GM21825 (cell line): ENCODE data around the gene HOGA1.
"Not testable (repeated sequence)": the region's sequence is repeated elsewhere in the genome, so short reads cannot be mapped to it uniquely, and the experiment has no call there.

ENCODE experiments used
- ATAC-seq: cut with Tn5 transposase; IDR thresholded peaks from one replicate; pipeline ENCODE4 v1.9.1; 2021; ENCODE audit warnings: mild to moderate bottlenecking, moderate library complexity; ENCODE audit not compliant: unreplicated experiment

Gene HOGA1

DNA sequence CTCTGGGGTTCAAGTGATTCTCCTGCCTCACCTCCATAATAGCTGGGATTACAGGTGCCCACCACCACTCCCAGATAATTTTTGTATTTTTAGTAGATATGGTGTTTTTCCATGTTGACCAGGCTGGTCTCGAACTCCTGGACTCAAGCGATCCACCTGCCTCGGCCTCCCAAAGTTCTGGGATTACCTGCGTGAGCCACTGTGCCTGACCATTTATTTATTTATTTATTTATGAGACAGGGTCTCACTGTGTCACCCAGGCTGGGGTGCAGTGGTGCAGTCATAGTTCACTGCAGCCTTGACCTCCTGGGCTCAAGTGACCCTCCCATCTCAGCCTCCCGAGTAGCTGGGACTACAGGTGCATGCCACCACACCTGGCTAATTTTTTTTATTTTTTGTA, 29.9 kb upstream of the HOGA1 start:
- not testable (repeated sequence) for ATAC-seq

- ATAC-seq, result not testable (repeated sequence)
These were observed 28.6 kb upstream of the HOGA1 start for GRCh38 chr10:97555541-97555940.

DNA sequence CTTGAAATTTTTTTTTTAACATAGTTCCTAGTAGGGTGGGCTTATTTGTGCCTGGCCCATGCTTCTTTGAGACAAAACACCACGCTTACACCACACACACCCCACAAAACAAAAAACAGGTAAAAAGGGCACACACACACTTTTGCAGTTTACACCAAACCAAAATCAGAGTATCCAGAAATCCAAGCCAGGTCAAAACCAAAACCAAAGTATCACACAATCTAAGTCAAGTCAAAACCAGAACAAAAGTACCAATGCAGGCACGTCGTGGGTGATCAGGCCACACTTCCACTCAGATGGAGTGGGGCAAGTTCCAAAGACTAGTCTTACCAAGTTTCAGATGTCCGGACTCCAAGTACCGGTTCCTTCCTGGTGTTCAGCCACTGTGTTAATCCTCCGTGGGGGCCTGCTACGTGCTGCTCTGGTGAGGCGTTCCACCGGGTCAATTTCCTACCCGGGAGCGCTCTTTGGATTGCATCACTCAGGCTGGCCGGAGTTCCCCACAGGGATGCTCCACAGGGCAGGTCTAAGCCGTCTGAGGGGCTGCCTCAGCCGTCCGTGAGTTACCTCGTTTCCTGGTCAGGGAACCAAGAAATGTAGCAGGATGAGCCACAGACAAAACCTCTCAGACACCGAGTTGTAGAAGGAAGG, 23.3 kb upstream of the HOGA1 start:
- ATAC-seq, result not testable (repeated sequence)

GRCh38 chr10:97561386-97562077, 22.7 kb upstream of the HOGA1 start:
- not testable (repeated sequence) for ATAC-seq

DNA sequence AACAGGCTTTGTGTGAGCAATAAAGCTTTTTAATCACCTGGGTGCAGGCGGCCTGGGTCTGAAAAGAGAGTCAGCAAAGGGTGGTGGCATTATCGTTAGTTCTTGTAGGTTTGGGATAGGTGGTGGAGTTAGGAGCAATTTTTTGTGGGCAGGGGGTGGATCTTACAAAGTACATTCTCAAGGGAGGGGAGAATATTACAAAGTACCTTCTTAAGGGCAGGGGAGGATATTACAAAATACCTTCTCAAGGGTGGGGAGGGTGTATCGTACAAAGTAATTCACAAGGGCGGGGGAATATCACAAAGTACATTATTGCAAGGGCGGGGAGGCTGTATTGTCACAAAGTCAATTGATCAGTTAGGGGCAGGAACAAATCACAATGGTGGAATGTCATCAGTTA, 21.9 kb upstream of the HOGA1 start:
- ATAC-seq, result not testable (repeated sequence)

DNA sequence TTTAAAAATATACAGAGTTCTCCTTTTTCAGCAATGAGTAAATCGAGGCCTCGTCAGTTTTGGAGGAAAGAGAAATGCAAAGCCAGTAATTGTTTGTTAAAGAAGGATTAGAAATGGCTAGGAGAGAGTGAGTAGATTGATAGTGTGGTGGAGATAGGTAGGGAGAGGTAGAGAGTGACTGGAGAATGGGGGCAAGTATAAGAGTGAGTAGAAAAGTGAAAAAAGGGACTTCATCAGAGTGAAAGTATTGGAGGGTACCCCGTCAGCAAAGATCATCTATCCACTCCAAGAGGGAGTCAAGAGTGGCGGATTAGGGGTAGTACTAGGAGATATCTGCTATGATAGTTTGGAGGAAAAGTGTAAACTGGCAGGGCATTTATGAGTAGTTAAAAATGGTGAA, 20.9 kb upstream of the HOGA1 start:
- no peak for ATAC-seq

DNA sequence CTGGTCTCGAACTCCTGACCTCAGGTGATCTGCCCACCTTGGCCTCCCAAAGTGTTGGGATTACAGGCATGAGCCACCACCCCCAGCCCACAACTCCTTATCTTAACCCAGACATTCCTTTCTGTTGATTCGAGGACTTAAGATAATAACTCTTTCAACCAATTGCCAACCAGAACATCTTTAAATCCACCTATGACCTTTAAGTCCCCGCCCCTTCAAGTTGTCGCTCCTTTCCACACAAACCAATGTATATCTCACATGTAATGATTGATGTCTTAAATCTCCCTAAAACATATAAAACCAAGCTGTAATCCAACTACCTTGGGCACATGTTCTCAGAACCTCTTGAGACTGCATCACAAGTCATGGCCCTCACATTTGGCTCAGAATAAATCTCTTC, 19.4 kb upstream of the HOGA1 start:
- no peak for ATAC-seq

- ATAC-seq, result no peak
These were observed 17.7 kb upstream of the HOGA1 start for GRCh38 chr10:97566336-97566996.

GRCh38 chr10:97567891-97568290, 16.3 kb upstream of the HOGA1 start:
- ATAC-seq, result no peak

GRCh38 chr10:97570146-97570788, 13.9 kb upstream of the HOGA1 start:
- ATAC-seq, result no peak

GRCh38 chr10:97570789-97571471, 13.3 kb upstream of the HOGA1 start:
- ATAC-seq, result no peak

DNA sequence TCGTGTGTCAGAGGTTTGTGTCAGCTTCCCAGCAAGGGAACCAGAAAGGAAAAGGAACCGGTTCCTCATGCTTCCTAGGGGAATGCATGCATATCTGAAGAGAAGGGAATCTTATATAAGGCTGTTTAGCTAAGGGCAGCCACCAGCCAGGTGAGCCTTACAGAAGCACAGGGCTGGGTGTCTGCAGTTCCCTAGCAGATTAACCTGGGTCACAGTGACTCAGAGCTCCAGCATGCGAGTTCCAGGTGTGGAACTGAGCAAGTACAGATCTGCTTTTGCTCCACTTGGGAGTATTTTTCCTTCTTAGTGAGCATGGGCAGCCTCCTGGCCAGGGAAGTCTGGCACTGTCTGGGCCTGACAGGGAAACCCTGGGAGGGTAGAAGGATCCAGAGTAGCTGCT, 12.6 kb upstream of the HOGA1 start:
- ATAC-seq, result no peak

GRCh38 chr10:97572214-97572989, 11.8 kb upstream of the HOGA1 start, which contains the start of gene ANKRD2:
Gene ANKRD2, plus strand, starts transcription at chr10:97572779. Its CDS starts 10 bp downstream, at chr10:97572789.
- no peak for ATAC-seq

- ATAC-seq, result no peak
These were observed 11.2 kb upstream of the HOGA1 start for GRCh38 chr10:97573021-97573420.

DNA sequence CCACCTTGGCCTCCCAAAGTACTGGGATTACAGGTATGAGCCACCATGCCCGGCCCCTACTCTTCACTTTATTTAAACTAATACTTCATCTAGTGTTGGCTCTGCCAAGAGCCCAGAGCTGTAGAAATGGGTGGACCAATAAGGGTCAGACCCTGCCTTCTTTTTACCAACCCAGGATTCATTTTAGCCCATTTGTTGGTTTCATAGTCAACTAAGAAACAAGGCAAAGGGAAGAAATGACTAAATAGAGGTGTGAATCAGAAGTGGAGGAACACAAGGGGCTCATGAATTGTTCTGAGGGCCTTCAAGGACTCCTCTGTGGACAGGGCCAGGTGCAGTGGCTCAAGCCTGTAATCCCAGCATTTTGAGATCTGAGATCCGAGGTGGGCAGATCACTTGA, 10.5 kb upstream of the HOGA1 start:
- no peak for ATAC-seq

- no peak for ATAC-seq
These were observed 9.6 kb upstream of the HOGA1 start for GRCh38 chr10:97574374-97575126.

GRCh38 chr10:97575127-97575668, 9.0 kb upstream of the HOGA1 start:
- ATAC-seq, result no peak

GRCh38 chr10:97576487-97576886, 7.7 kb upstream of the HOGA1 start:
- not testable (repeated sequence) for ATAC-seq

GRCh38 chr10:97577701-97578100, 6.5 kb upstream of the HOGA1 start:
- ATAC-seq, result no peak
